Keratinocyte (primary cell): ENCODE measurements around the gene FNDC3B. TPM values are rescaled to one million over a fixed set of nuclear protein-coding genes. Genes with fewer than 3 reads are reported as not detected.

Experiments
- DNase-seq: peaks from one replicate; pipeline ENCODE4 v3.0.0-alpha.2; 2011; ENCODE audit warnings: low read depth, missing footprints, low spot score
- FAIRE-seq: peaks from 2 replicates; lab custom pipeline; 2011; peaks lifted over from hg19 to GRCh38; lab: Jason Lieb, UNC
- H2AFZ ChIP-seq: 2 replicates; pipeline ENCODE4 v1.6.0; 2012; ENCODE audit warnings: low read length, control low read depth, inconsistent platforms; ENCODE audit not compliant: control insufficient read depth
- H3K27ac ChIP-seq: 2 replicates; pipeline ENCODE4 v1.5.1; 2011; ENCODE audit warnings: low read length; ENCODE audit not compliant: control insufficient read depth, insufficient read depth
- H3K27me3 ChIP-seq: 3 replicates; pipeline ENCODE4 v1.6.0; 2011; ENCODE audit warnings: low read length; ENCODE audit not compliant: control insufficient read depth, insufficient read depth; ENCODE audit errors: extremely low read depth
- H3K36me3 ChIP-seq, 2 experiments: 2 replicates in 1 of 2; 3 replicates in 1 of 2; pipeline ENCODE4 v1.5.1; 2011; ENCODE audit warnings: low read length in 2 of 2, mild to moderate bottlenecking in 1 of 2; ENCODE audit not compliant: control insufficient read depth in 2 of 2, insufficient read depth in 2 of 2; ENCODE audit errors: extremely low read depth in 1 of 2
- H3K4me1 ChIP-seq: 3 replicates; pipeline ENCODE4 v1.5.1; 2011; ENCODE audit warnings: low read length; ENCODE audit not compliant: control insufficient read depth, insufficient read depth; ENCODE audit errors: extremely low read depth
- H3K4me2 ChIP-seq: 3 replicates; pipeline ENCODE4 v1.6.0; 2011; ENCODE audit warnings: low read depth, low read length; ENCODE audit not compliant: control insufficient read depth, insufficient read depth; ENCODE audit errors: extremely low read depth
- H3K4me3 ChIP-seq, 3 experiments: fragments of 200-600 bp in 1 of 3; sonication (generic) in 1 of 3; 2 replicates in 2 of 3; 3 replicates in 1 of 3; pipeline ENCODE4 v1.5.1; 2011 to 2016; ENCODE audit warnings: low read length in 3 of 3, mild to moderate bottlenecking in 3 of 3, control low read depth in 2 of 3, inconsistent platforms in 1 of 3, low read depth in 1 of 3, mixed read lengths in 1 of 3, mixed run types in 1 of 3, moderate library complexity in 1 of 3; ENCODE audit not compliant: control insufficient read depth in 2 of 3, insufficient read depth in 2 of 3; ENCODE audit errors: extremely low read depth in 1 of 3
- H3K79me2 ChIP-seq: 2 replicates; pipeline ENCODE4 v1.6.0; 2012; ENCODE audit warnings: low read length; ENCODE audit not compliant: control insufficient read depth, insufficient read depth
- H3K9ac ChIP-seq: 3 replicates; pipeline ENCODE4 v1.6.0; 2011; ENCODE audit warnings: low read length; ENCODE audit not compliant: control insufficient read depth, insufficient read depth; ENCODE audit errors: extremely low read depth
- H3K9me1 ChIP-seq: 3 replicates; pipeline ENCODE4 v1.6.0; 2011; ENCODE audit warnings: low read length; ENCODE audit not compliant: control insufficient read depth, insufficient read depth; ENCODE audit errors: extremely low read depth
- H3K9me3 ChIP-seq: 2 replicates; pipeline ENCODE4 v1.5.1; 2012; ENCODE audit warnings: low read depth, low read length; ENCODE audit not compliant: control insufficient read depth
- H4K20me1 ChIP-seq: 3 replicates; pipeline ENCODE4 v1.6.0; 2011; ENCODE audit warnings: low read length; ENCODE audit not compliant: control insufficient read depth, insufficient read depth; ENCODE audit errors: extremely low read depth
- EZH2 ChIP-seq: IDR thresholded peaks from one replicate; pipeline ENCODE4 v1.6.1; 2012; ENCODE audit warnings: inconsistent platforms, mild to moderate bottlenecking, low read length, moderate library complexity
- dilution Hi-C: fragments of 300-500 bp; cut with MboI; formaldehyde crosslinking; loops from one replicate; pipeline ENCODE4 v1.7.0; 2020; ENCODE audit warnings: low sequenced_read_pairs; ENCODE audit not compliant: extremely low pct_ligation_motif_present
- polyA plus RNA-seq, 5 experiments: library from polyadenylated mRNA; depleted of rRNA in 3 of 5; stranded (reverse) in 3 of 5; stranded (forward) in 1 of 5; unstranded in 1 of 5; fragments of >200 nt; gene quantifications; 1 replicate in 1 of 5; 2 replicates in 3 of 5; 3 replicates in 1 of 5; pipeline versions ENCODE4 v1.2.1 to v1.2.3, GENCODE V29; 2011 to 2012; ENCODE audit warnings: missing spikeins in 2 of 5, low read depth in 1 of 5, low replicate concordance in 1 of 5
- TF ChIP-seq, protein P1 (sequence below), 3 experiments: IDR thresholded peaks in 1 of 3; conservative IDR thresholded peaks in 1 of 3; optimal IDR thresholded peaks in 1 of 3; 2 replicates in 2 of 3; 3 replicates in 1 of 3; pipeline versions ENCODE3 to v1.5.1; 2011; ENCODE audit warnings: low read length in 3 of 3, mild to moderate bottlenecking in 3 of 3, moderate library complexity in 2 of 3, control low read depth in 1 of 3, inconsistent platforms in 1 of 3; ENCODE audit not compliant: insufficient read depth in 2 of 3; ENCODE audit errors: extremely low read depth in 1 of 3

FNDC3B gene
- polyA plus RNA-seq, 1 donor (not counting 4 experiments of a cell fraction or from before 2014, with no cell fraction given) = 31.4 TPM

DNA sequence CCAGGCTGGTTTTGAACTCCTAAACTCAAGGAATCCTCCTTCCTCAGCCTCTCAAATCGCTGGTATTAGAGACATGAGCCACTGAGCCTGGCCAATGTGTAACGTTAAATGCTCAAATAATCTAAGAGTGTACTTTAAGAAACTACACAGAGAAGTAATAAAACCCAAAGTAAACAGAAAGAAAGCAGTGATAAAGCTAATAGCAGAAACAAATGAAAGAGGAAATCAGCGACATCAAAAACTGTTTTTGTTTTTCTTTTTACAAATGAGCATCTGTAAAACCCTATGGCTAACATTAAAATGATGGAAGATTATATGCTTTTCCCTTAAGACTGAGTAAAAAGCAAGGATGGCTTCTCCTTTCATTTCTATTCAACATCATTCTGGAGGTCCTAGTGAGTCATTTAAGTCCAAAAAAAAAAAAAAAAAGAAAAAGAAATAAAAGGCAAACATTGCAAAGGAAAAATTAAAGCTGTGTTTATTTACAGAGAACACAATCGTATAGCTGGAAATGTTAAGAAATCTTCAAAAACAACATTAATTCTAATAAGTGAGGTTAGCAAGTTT, 36.8 kb upstream of the FNDC3B start:
- Histone ChIP-seq H3K4me2 (no peak overlapping the region), H3K9me1 (no peaks in the 10 kb centered on the region), H3K79me2 (no peaks in the 10 kb centered on the region), H3K27ac (no peak overlapping the region), H2AFZ (no peak overlapping the region), H3K4me1 (no peaks in the 10 kb centered on the region), H3K27me3 (no peaks in the 10 kb centered on the region), H3K4me3 (no peak overlapping the region), H3K36me3 (no peaks in the 10 kb centered on the region), H3K9ac (no peak overlapping the region), H3K9me3 (no peaks in the 10 kb centered on the region), H4K20me1 (no peaks in the 10 kb centered on the region)
- no peak for TF ChIP-seq EZH2
- TF ChIP-seq, protein P1, sequence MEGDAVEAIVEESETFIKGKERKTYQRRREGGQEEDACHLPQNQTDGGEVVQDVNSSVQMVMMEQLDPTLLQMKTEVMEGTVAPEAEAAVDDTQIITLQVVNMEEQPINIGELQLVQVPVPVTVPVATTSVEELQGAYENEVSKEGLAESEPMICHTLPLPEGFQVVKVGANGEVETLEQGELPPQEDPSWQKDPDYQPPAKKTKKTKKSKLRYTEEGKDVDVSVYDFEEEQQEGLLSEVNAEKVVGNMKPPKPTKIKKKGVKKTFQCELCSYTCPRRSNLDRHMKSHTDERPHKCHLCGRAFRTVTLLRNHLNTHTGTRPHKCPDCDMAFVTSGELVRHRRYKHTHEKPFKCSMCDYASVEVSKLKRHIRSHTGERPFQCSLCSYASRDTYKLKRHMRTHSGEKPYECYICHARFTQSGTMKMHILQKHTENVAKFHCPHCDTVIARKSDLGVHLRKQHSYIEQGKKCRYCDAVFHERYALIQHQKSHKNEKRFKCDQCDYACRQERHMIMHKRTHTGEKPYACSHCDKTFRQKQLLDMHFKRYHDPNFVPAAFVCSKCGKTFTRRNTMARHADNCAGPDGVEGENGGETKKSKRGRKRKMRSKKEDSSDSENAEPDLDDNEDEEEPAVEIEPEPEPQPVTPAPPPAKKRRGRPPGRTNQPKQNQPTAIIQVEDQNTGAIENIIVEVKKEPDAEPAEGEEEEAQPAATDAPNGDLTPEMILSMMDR (optimal IDR thresholded peaks at IDR 0.05 in 1 of 3, IDR thresholded peaks at IDR 0.05 in 1 of 3, conservative IDR thresholded peaks at IDR 0.05 in 1 of 3; ENCODE audit: extremely low read depth in 1 of 3, insufficient read depth in 2 of 3, low read length in 3 of 3) = no peak
- FAIRE-seq = no peak
- dilution Hi-C loops = no loop called here
- no peak for DNase-seq

DNA sequence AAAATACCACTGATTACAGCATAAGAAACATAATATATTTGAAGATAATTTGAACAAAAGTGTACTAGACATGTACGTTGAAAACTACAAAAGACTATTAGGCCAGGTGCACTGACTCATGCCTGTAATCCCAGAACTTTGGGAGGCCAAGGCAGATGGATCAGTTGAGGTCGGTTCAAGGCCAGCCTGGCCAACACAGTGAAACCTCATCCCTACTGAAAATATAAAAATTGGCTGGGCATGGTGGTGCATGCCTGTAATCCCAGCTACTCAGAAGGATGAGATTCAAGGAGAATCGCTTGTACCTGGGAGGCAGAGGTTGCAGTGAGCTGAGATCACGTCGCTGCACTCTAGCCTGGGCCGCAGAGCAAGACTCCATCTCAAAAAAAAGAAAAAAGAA, 36.2 kb upstream of the FNDC3B start:
- Histone ChIP-seq H3K9me3 (no peaks in the 10 kb centered on the region), H3K9ac (no peak overlapping the region), H3K4me2 (no peak overlapping the region), H3K9me1 (no peaks in the 10 kb centered on the region), H2AFZ (no peak overlapping the region), H3K27me3 (no peaks in the 10 kb centered on the region), H3K36me3 (no peaks in the 10 kb centered on the region), H4K20me1 (no peaks in the 10 kb centered on the region), H3K27ac (no peak overlapping the region), H3K4me1 (no peaks in the 10 kb centered on the region), H3K4me3 (no peak overlapping the region), H3K79me2 (no peaks in the 10 kb centered on the region)
- FAIRE-seq (no peak), DNase-seq (no peak)
- no peak for TF ChIP-seq EZH2
- TF ChIP-seq, protein P1 (optimal IDR thresholded peaks at IDR 0.05 in 1 of 3, IDR thresholded peaks at IDR 0.05 in 1 of 3, conservative IDR thresholded peaks at IDR 0.05 in 1 of 3; ENCODE audit: extremely low read depth in 1 of 3, insufficient read depth in 2 of 3, low read length in 3 of 3) = no peak
- dilution Hi-C loops = no loop called here
